ENCODE measurements around the gene KLHL3.
A peak's percentile ranks its signal among the peaks of the same experiment; 100 is the strongest.

- TF ChIP-seq CTCF (conservative IDR thresholded peaks at IDR 0.05 in 1 of 2, IDR thresholded peaks at IDR 0.05 in 1 of 2; ENCODE audit: extremely low read depth in 1 of 2, insufficient read depth in 1 of 2, low read depth in 1 of 2, low read length in 2 of 2) (peak; percentile 82 to 85), EZH2 (IDR thresholded peaks at IDR 0.05; ENCODE audit: borderline replicate concordance, low read length) (no peak)
Measured at GRCh38 chr5:137660349-137660817, 75.5 kb downstream of the KLHL3 start.

All from mammary epithelial cell (primary cell).